ENCODE data around the gene PPIP5K2.
A peak's percentile ranks its signal among the peaks of the same experiment; 100 is the strongest.

PPIP5K2 gene

GRCh38 chr5:103249068-103249467 lies 129.0 kb downstream of the PPIP5K2 start:
- DNase-seq (ENCODE audit: low read depth) = no peak
- no peak for TF ChIP-seq CTCF (IDR thresholded peaks at IDR 0.05; ENCODE audit: control insufficient read depth, extremely low read depth, insufficient read depth)

GRCh38 chr5:103254921-103255320 lies 134.8 kb downstream of the PPIP5K2 start:
- no peak overlapping the region for H3K4me3 ChIP-seq (ENCODE audit: low read depth, low read length)
- no peak for DNase-seq (ENCODE audit: low read depth)
- TF ChIP-seq CTCF (IDR thresholded peaks at IDR 0.05; ENCODE audit: control insufficient read depth, extremely low read depth, insufficient read depth) = no peak

More at GRCh38 chr5:103249068-103249467, 129.0 kb downstream of the PPIP5K2 start:
- H3K4me3 ChIP-seq (ENCODE audit: low read depth, low read length) = no peak overlapping the region

- H3K4me3 ChIP-seq (ENCODE audit: low read depth, low read length) = no peak overlapping the region
- no peak for DNase-seq (ENCODE audit: low read depth)
- no peak for TF ChIP-seq CTCF (IDR thresholded peaks at IDR 0.05; ENCODE audit: control insufficient read depth, extremely low read depth, insufficient read depth)
These were observed 135.6 kb downstream of the PPIP5K2 start for GRCh38 chr5:103255691-103256090.

- peak; percentile 26; the same call in 1 of the 2 replicates for TF ChIP-seq CTCF (IDR thresholded peaks at IDR 0.05; ENCODE audit: control insufficient read depth, extremely low read depth, insufficient read depth)
- no peak for DNase-seq (ENCODE audit: low read depth)
- no peak overlapping the region for H3K4me3 ChIP-seq (ENCODE audit: low read depth, low read length)
These were observed 136.1 kb downstream of the PPIP5K2 start for GRCh38 chr5:103256178-103256577.

GRCh38 chr5:103258368-103258956 lies 138.4 kb downstream of the PPIP5K2 start, which contains the start of gene MACIR:
TSS of gene MACIR (plus strand) at chr5:103258763. CDS start at chr5:103275920, 17,157 bp downstream.
- H3K4me3 ChIP-seq (ENCODE audit: low read depth, low read length) = peak within 1 kb of the TSS; percentile 90
- peak; percentile 20; the same call in 1 of the 2 replicates for TF ChIP-seq CTCF (IDR thresholded peaks at IDR 0.05; ENCODE audit: control insufficient read depth, extremely low read depth, insufficient read depth)
- DNase-seq (ENCODE audit: low read depth) = peak; percentile 96

- no peak; the same call in 1 of the 2 replicates for TF ChIP-seq CTCF (IDR thresholded peaks at IDR 0.05; ENCODE audit: control insufficient read depth, extremely low read depth, insufficient read depth)
- no peak for DNase-seq (ENCODE audit: low read depth)
- H3K4me3 ChIP-seq (ENCODE audit: low read depth, low read length) = peak overlapping the region; percentile 90
These were observed 139.0 kb downstream of the PPIP5K2 start for GRCh38 chr5:103258957-103259704.
